CD4-positive, alpha-beta T cell treated with Interleukin-1 beta for 1 hour (primary cell): ENCODE results near the gene ILF2.
"Not testable (repeated sequence)": the region's sequence is repeated elsewhere in the genome, so short reads cannot be mapped to it uniquely, and the experiment has no call there.

ENCODE experiments used
- DNase-seq, 2 donors: peaks; one replicate each; pipeline ENCODE4 v3.0.0-alpha.2; 2020 to 2022

ILF2 gene

GRCh38 chr1:153670859-153671627 is at the start of gene ILF2:
Gene ILF2 (minus strand): TSS chr1:153670993. CDS start chr1:153670922, 71 bp downstream.
- peak; percentile 99 for DNase-seq

- DNase-seq = no peak
Observed at GRCh38 chr1:153717330-153717729, 46.5 kb upstream of the ILF2 start.

GRCh38 chr1:153716211-153716610 is 45.4 kb upstream of the ILF2 start:
- not testable (repeated sequence) for DNase-seq

- DNase-seq = no peak
Observed at GRCh38 chr1:153711026-153711425, 40.2 kb upstream of the ILF2 start.

GRCh38 chr1:153705484-153705883 is 34.7 kb upstream of the ILF2 start:
- DNase-seq = no peak

GRCh38 chr1:153699768-153700167 is 29.0 kb upstream of the ILF2 start:
- DNase-seq = no peak

- DNase-seq = no peak
Observed at GRCh38 chr1:153698923-153699714, 28.3 kb upstream of the ILF2 start.

- DNase-seq = no peak
Observed at GRCh38 chr1:153698020-153698922, 27.5 kb upstream of the ILF2 start.

GRCh38 chr1:153697191-153698019 is 26.6 kb upstream of the ILF2 start:
- no peak for DNase-seq

- DNase-seq = no peak
Observed at GRCh38 chr1:153696741-153697140, 25.9 kb upstream of the ILF2 start.

GRCh38 chr1:153693466-153693865 is 22.7 kb upstream of the ILF2 start:
- DNase-seq = no peak

- DNase-seq = no peak
Observed at GRCh38 chr1:153688736-153689328, 18.0 kb upstream of the ILF2 start.

- no peak for DNase-seq
Observed at GRCh38 chr1:153688276-153688675, 17.5 kb upstream of the ILF2 start.

- no peak for DNase-seq
Observed at GRCh38 chr1:153687346-153688125, 16.7 kb upstream of the ILF2 start.

- DNase-seq = no peak
Observed at GRCh38 chr1:153685544-153686340, 14.9 kb upstream of the ILF2 start.

- no peak for DNase-seq
Observed at GRCh38 chr1:153684892-153685291, 14.1 kb upstream of the ILF2 start.

- DNase-seq = no peak
Observed at GRCh38 chr1:153683854-153684253, 13.1 kb upstream of the ILF2 start.

- no peak for DNase-seq
Observed at GRCh38 chr1:153682730-153683129, 11.9 kb upstream of the ILF2 start.

GRCh38 chr1:153680120-153680403 is 9.3 kb upstream of the ILF2 start:
- DNase-seq = no peak
